GM12878 (cell line): ENCODE results near the gene POGZ. TPM values are rescaled to one million over a fixed set of nuclear protein-coding genes. Genes with fewer than 3 reads are reported as not detected.
A peak's percentile ranks its signal among the peaks of the same experiment; 100 is the strongest.

Experiments
- ASH2L ChIP-seq: fragments of 300-600, 200-600 bp; sonication (generic); IDR thresholded peaks from 2 replicates; pipeline ENCODE4 v1.6.1; 2017; ENCODE audit warnings: low read depth, mild to moderate bottlenecking, borderline replicate concordance
- CBX5 ChIP-seq: sonication (generic); IDR thresholded peaks from 2 replicates; pipeline ENCODE4 v1.6.1; 2016; ENCODE audit warnings: low read depth, moderate library complexity, mild to moderate bottlenecking, inconsistent platforms
- CREB1 ChIP-seq: IDR thresholded peaks from 2 replicates; pipeline ENCODE4 v1.6.1; 2012; ENCODE audit warnings: low read depth, mild to moderate bottlenecking, inconsistent platforms
- EED ChIP-seq: sonication (generic); IDR thresholded peaks from 2 replicates; pipeline ENCODE4 v1.6.1; 2016; ENCODE audit warnings: antibody characterized with exemption, low read depth
- ESRRA ChIP-seq: IDR thresholded peaks from 2 replicates; pipeline ENCODE4 v1.6.1; 2012; ENCODE audit warnings: mild to moderate bottlenecking, low read length, improper control_type of control experiment
- HCFC1 ChIP-seq: fragments of 150-350 bp; IDR thresholded peaks from 2 replicates; pipeline ENCODE4 v1.6.1; 2014; ENCODE audit warnings: low read length
- IKZF1 ChIP-seq: fragments of 450-650 bp; conservative IDR thresholded peaks from 2 replicates; pipeline ENCODE4 v1.6.1; 2017; ENCODE audit warnings: antibody characterized with exemption, mild to moderate bottlenecking
- IRF3 ChIP-seq: fragments of 450-650 bp; IDR thresholded peaks from 2 replicates; pipeline ENCODE4 v1.6.1; 2014; ENCODE audit warnings: mild to moderate bottlenecking
- KLF5 ChIP-seq: fragments of 450-650 bp; IDR thresholded peaks from 2 replicates; pipeline ENCODE4 v1.6.1; 2014; ENCODE audit warnings: mild to moderate bottlenecking; ENCODE audit not compliant: partially characterized antibody
- MAX ChIP-seq: IDR thresholded peaks from 2 replicates; pipeline ENCODE4 v1.6.1; 2012; ENCODE audit warnings: low read depth, low read length, improper control_type of control experiment
- MTA2 ChIP-seq: fragments of 450-650 bp; IDR thresholded peaks from 2 replicates; pipeline ENCODE4 v1.6.1; 2016; ENCODE audit warnings: low read depth, mild to moderate bottlenecking, moderate library complexity
- MTA3 ChIP-seq: IDR thresholded peaks from 2 replicates; pipeline ENCODE4 v1.6.1; 2012; ENCODE audit warnings: low read length, inconsistent platforms, borderline replicate concordance
- NBN ChIP-seq: fragments of 450-650 bp; IDR thresholded peaks from 2 replicates; pipeline ENCODE4 v1.6.1; 2016
- NKRF ChIP-seq: fragments of 450-650 bp; conservative IDR thresholded peaks from 2 replicates; pipeline ENCODE4 v1.6.1; 2017; ENCODE audit warnings: mild to moderate bottlenecking, moderate library complexity
- NR2F1 ChIP-seq: fragments of 450-650 bp; conservative IDR thresholded peaks from 2 replicates; pipeline ENCODE4 v1.6.1; 2017; ENCODE audit warnings: mild to moderate bottlenecking
- PBX3 ChIP-seq: IDR thresholded peaks from 2 replicates; pipeline ENCODE4 v1.6.1; 2011; ENCODE audit warnings: mild to moderate bottlenecking, low read depth, low read length, moderate library complexity; ENCODE audit not compliant: insufficient replicate concordance
- PML ChIP-seq: IDR thresholded peaks from 2 replicates; pipeline ENCODE4 v1.6.1; 2012; ENCODE audit warnings: low read length, inconsistent platforms
- YY1 ChIP-seq: IDR thresholded peaks from 2 replicates; pipeline ENCODE4 v1.6.1; 2011; ENCODE audit warnings: low read depth, mild to moderate bottlenecking, low read length
- ZBTB33 ChIP-seq: fragments of 450-650 bp; IDR thresholded peaks from 2 replicates; pipeline ENCODE4 v1.6.1; 2017; ENCODE audit warnings: mild to moderate bottlenecking
- ZBTB4 ChIP-seq: fragments of 450-650 bp; formaldehyde crosslinking; IDR thresholded peaks from 2 replicates; pipeline ENCODE4 v1.4.0; 2022; ENCODE audit warnings: mild to moderate bottlenecking, moderate library complexity
- ZNF207 ChIP-seq: fragments of 450-650 bp; IDR thresholded peaks from 2 replicates; pipeline ENCODE4 v1.6.1; 2014; ENCODE audit warnings: antibody characterized with exemption, mild to moderate bottlenecking, borderline replicate concordance
- ZNF217 ChIP-seq: fragments of 450-650 bp; IDR thresholded peaks from 2 replicates; pipeline ENCODE4 v1.6.1; 2017; ENCODE audit warnings: antibody characterized with exemption, mild to moderate bottlenecking
- polyA plus RNA-seq, 11 experiments: library from polyadenylated mRNA; depleted of rRNA in 4 of 11; unstranded in 6 of 11; stranded (reverse) in 5 of 11; fragments of >200 nt; fragmentation: Nextera tagmentation in 4 of 11; fragmentation: Illumina TruSeq in 1 of 11; extraction: Ambion mirVana in 4 of 11; extraction: Trizol in 1 of 11; gene quantifications; 1 replicate in 1 of 11; 2 replicates in 10 of 11; pipeline versions ENCODE4 v1.2.1 to v1.2.3, GENCODE V29; 2011 to 2016; ENCODE audit warnings: inconsistent platforms in 2 of 11, missing spikeins in 2 of 11, low read depth in 1 of 11
- total RNA-seq, 4 experiments: library from RNA; depleted of rRNA in 3 of 4; stranded (reverse); fragments of >200 nt in 3 of 4; fragmentation: Illumina TruSeq in 1 of 4; extraction: Trizol in 1 of 4; gene quantifications; 2 replicates each; pipeline versions ENCODE4 v1.2.1 to v1.2.3, GENCODE V29; 2013 to 2021

The POGZ gene
- total and polyA plus RNA-seq, 10 of the 15 experiments (the other 5 are each of a cell fraction or from before 2014, with no cell fraction given), result 11.3 to 80.6 (median 35.8) TPM

- TF ChIP-seq MTA2 (no peak), MTA3 (no peak), HCFC1 (0 out of 2 replicates have a peak, but pooled peaks have one; percentile 46), ZBTB33 (no peak), YY1 (peak; percentile 57), IRF3 (no peak), ZNF217 (no peak), NKRF (0 out of 2 replicates have a peak, but pooled peaks have one; percentile 19), ASH2L (no peak), NBN (0 out of 2 replicates have a peak, but pooled peaks have one; percentile 31), ZBTB4 (CRISPR knock-in tag) (no peak), ESRRA (no peak), PBX3 (peak; percentile 79), IKZF1 (peak; percentile 62; the same call in 1 of the 2 replicates), PML (peak; percentile 37; the same call in 1 of the 2 replicates), MAX (no peak), EED (peak; percentile 22; the same call in 1 of the 2 replicates), NR2F1 (no peak), KLF5 (peak; percentile 47), CBX5 (no peak), CREB1 (peak; percentile 98), ZNF207 (no peak)
These were observed at the start of gene POGZ (continued) for GRCh38 chr1:151459331-151460046.
